ENCODE measurements around the gene SARM1.
A peak's percentile ranks its signal among the peaks of the same experiment; 100 is the strongest.

SARM1 gene

GRCh38 chr17:28368915-28369683 is 2.4 kb upstream of the SARM1 start:
- no peak for DNase-seq (ENCODE audit: low read depth, low spot score)

GRCh38 chr17:28369684-28370034 is 1.8 kb upstream of the SARM1 start:
- no peak for DNase-seq (ENCODE audit: low read depth, low spot score)

- DNase-seq (ENCODE audit: low read depth, low spot score), result no peak
These were observed 1.3 kb upstream of the SARM1 start, which contains the start of gene VTN for GRCh38 chr17:28370035-28370743. VTN (minus strand) TSS chr17:28370307; CDS start chr17:28370203, 104 bp downstream.

- no peak for DNase-seq (ENCODE audit: low read depth, low spot score)
These were observed 770 bp upstream of the SARM1 start for GRCh38 chr17:28370744-28371103.

GRCh38 chr17:28372203-28372944 is 880 bp downstream of the SARM1 start:
- no peak for DNase-seq (ENCODE audit: low read depth, low spot score)

- DNase-seq (ENCODE audit: low read depth, low spot score), result no peak
These were observed 1.4 kb downstream of the SARM1 start for GRCh38 chr17:28372945-28373274.

- no peak for DNase-seq (ENCODE audit: low read depth, low spot score)
These were observed 8.6 kb downstream of the SARM1 start for GRCh38 chr17:28379814-28380801.

- no peak for DNase-seq (ENCODE audit: low read depth, low spot score)
These were observed 9.8 kb downstream of the SARM1 start for GRCh38 chr17:28381141-28381825.

- DNase-seq (ENCODE audit: low read depth, low spot score), result peak; percentile 39
These were observed 13.0 kb downstream of the SARM1 start for GRCh38 chr17:28384281-28385036.

GRCh38 chr17:28385037-28385400 is 13.5 kb downstream of the SARM1 start:
- no peak for DNase-seq (ENCODE audit: low read depth, low spot score)

- no peak for DNase-seq (ENCODE audit: low read depth, low spot score)
These were observed 13.9 kb downstream of the SARM1 start for GRCh38 chr17:28385406-28385805.

GRCh38 chr17:28386391-28386790 is 14.9 kb downstream of the SARM1 start:
- DNase-seq (ENCODE audit: low read depth, low spot score), result no peak

- no peak for DNase-seq (ENCODE audit: low read depth, low spot score)
These were observed 16.6 kb downstream of the SARM1 start for GRCh38 chr17:28388106-28388505.

- DNase-seq (ENCODE audit: low read depth, low spot score), result no peak
These were observed 18.6 kb downstream of the SARM1 start for GRCh38 chr17:28390141-28390540.

GRCh38 chr17:28390563-28390962 is 19.1 kb downstream of the SARM1 start:
- no peak for DNase-seq (ENCODE audit: low read depth, low spot score)

GRCh38 chr17:28390984-28391383 is 19.5 kb downstream of the SARM1 start:
- no peak for DNase-seq (ENCODE audit: low read depth, low spot score)

GRCh38 chr17:28391401-28391800 is 19.9 kb downstream of the SARM1 start:
- no peak for DNase-seq (ENCODE audit: low read depth, low spot score)

GRCh38 chr17:28392491-28392890 is 21.0 kb downstream of the SARM1 start:
- DNase-seq (ENCODE audit: low read depth, low spot score), result no peak

- DNase-seq (ENCODE audit: low read depth, low spot score), result no peak
These were observed 23.0 kb downstream of the SARM1 start for GRCh38 chr17:28394337-28395116.
